GM19351 (cell line): Measurements from ENCODE around the gene MAMLD1.

Source experiments
- ATAC-seq: cut with Tn5 transposase; IDR thresholded peaks from one replicate; pipeline ENCODE4 v1.9.1; 2021; ENCODE audit warnings: mild to moderate bottlenecking, moderate library complexity; ENCODE audit not compliant: unreplicated experiment

The MAMLD1 gene

GRCh38 chrX:150456466-150456865 is 93.3 kb downstream of the MAMLD1 start:
- no peak for ATAC-seq

DNA sequence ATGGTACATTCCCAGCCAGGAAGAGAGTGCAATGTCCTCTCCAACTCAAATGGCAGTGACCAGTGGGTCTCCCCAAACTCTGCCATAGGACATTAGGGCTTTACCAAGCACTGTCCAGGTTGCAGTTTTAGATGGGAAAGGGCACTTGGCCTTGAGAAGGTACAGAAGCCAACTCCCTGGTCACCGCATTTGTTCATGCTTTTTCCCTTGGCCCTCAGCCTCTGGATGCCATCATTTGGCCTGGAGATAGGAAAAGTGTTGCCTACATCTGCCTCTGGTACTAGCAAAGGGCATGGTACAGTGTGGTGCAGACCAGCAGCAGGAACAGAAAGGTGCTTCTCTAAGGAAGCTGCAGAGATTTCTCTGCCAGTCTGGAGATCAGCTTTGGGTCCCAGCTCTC is 93.8 kb downstream of the MAMLD1 start:
- no peak for ATAC-seq

GRCh38 chrX:150459196-150459595 is 96.1 kb downstream of the MAMLD1 start:
- ATAC-seq: no peak

- ATAC-seq: no peak
Measured at GRCh38 chrX:150460063-150460462, 96.9 kb downstream of the MAMLD1 start.

GRCh38 chrX:150460781-150461180 is 97.7 kb downstream of the MAMLD1 start:
- ATAC-seq: no peak

- ATAC-seq: no peak
Measured at GRCh38 chrX:150463566-150463965, 100.4 kb downstream of the MAMLD1 start.

DNA sequence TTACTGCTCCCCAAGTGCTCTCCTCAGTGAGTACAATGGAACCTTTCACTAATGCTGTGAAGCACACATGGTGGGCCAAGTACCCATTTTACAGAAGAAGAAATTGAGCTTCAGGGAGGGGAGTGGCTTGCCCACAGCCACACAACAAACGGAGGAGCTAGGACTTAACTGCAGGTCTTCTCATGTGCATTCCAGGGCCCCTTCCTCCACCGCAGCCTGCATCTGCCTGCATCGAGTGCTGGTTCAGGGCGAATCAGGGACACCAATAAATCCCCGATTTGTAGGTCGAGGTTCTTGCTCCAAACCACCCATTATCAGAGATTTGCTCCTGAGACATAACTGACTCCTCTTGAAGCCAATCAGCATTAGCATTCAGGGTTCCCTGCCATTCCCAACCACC is 100.9 kb downstream of the MAMLD1 start:
- ATAC-seq: no peak

DNA sequence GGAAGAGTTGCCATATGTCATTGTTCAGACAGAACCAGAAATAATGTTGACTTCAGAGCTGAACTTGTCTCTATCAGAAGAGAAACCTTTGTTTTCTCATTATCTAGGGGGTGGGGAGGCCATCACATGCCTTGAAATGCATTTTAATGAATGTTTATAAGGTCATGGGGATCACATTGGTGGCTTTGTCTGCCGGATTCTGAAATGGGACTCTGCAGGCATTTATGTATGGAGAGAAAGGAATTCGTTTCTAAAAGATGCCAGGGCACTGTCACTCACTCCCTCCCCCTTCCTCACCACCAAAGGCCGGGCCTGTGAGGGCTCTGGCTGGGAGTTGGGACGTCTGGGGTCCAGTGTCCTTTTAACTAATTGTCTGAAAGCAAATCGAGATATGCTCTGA is 102.2 kb downstream of the MAMLD1 start:
- no peak for ATAC-seq

GRCh38 chrX:150465881-150466775 is 103.0 kb downstream of the MAMLD1 start:
- no peak for ATAC-seq

DNA sequence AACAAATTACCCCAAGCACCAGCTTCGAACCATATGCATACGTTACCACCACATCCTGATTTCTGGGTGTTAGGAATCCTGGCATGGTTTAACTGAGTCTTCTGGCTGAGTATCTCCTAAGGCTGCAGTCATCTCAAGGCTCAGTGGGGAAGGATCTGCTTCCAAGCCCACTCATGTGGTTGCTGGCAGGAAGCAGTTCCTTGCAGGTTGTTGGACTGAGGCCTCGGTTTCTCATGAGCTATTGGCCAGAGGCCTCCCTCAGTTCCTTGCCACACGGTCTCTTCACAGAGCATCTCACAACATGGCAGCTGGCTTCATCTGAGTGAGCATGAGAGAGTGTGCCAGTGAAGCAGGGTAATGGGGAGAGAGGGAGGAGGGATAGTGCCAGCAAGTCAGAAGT is 109.2 kb downstream of the MAMLD1 start:
- no peak for ATAC-seq

DNA sequence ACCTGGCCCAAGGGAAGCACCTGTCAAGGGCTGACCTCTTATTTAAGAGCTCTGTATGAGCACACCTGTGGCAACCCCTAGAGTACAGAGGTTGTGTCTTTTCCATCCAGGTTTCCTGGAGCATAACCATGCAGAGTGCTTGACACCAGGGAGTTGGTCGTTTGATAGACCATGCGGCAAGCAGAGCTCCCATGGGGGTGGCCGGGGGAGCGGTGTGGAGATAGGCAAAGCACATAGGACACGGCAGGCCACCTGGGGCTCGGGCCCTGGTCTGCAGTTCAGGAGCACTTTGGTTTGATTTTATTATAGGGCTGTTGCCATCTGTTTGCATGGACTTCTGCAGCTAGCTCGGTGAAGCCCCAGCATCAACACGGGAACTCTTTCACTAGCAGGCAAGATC is 110.3 kb downstream of the MAMLD1 start:
- ATAC-seq: no peak

DNA sequence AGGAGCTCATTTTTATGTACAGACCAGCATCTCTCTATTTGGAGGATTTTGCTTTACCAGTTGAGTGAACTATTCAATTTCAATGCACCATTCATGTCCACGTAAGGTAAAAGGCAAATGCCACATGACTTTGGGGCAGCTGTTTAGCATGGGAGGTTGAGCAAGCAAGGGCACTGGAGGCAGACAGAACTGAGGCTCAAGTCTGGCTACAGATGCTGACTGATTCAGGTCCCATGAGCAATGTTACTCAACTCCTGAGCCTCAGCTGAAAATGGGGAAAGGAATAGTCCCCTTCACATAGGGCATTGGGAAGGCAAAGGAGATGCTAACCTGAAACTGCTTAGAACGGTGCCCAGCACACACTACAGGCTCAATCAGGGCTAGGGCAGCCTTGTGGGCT is 112.3 kb downstream of the MAMLD1 start:
- no peak for ATAC-seq

DNA sequence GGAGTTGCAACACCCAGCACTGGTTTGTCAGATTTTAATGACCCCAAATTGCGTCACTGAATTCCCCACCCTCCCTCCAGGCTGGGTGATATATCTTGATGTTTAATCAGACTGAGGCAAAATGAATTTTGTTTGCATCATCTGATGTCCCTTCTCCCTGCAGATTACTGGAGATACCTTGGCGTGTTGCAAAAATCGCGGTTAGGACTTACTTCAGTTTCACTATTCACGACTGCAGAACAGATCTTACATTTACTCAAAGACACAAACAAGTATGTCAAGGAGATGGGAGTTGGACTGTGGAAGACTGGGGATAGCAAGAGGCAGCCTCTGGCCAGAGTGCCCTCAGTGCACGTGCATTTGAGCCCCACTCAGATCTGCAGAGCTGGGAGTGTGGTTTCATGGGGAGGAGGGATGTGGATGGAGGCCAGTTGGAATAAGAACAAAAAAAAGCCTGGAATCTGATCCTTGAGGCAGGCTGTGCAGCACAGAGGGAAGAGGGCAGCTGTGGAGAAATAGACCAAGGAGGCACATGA is 113.1 kb downstream of the MAMLD1 start:
- no peak for ATAC-seq

DNA sequence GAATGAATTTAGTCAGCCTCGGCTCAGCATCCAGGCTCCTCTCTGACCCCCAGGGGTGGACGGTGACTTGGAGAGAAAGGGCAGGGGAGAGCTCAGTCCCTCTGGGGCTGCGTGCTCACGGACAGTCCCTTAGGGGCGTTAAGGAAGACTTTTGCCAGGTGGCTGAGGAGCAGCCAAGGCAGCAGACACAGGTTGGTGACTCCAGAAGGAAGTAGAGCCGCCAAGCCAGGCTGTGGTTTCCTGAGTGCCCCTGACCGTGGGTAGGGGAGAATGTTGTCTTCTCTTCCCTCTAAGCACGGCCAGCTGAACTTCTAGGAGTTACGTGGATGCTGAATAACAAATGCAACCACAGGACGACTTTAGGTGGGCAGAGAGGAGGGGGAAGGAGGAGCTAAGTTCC is 114.3 kb downstream of the MAMLD1 start:
- no peak for ATAC-seq

DNA sequence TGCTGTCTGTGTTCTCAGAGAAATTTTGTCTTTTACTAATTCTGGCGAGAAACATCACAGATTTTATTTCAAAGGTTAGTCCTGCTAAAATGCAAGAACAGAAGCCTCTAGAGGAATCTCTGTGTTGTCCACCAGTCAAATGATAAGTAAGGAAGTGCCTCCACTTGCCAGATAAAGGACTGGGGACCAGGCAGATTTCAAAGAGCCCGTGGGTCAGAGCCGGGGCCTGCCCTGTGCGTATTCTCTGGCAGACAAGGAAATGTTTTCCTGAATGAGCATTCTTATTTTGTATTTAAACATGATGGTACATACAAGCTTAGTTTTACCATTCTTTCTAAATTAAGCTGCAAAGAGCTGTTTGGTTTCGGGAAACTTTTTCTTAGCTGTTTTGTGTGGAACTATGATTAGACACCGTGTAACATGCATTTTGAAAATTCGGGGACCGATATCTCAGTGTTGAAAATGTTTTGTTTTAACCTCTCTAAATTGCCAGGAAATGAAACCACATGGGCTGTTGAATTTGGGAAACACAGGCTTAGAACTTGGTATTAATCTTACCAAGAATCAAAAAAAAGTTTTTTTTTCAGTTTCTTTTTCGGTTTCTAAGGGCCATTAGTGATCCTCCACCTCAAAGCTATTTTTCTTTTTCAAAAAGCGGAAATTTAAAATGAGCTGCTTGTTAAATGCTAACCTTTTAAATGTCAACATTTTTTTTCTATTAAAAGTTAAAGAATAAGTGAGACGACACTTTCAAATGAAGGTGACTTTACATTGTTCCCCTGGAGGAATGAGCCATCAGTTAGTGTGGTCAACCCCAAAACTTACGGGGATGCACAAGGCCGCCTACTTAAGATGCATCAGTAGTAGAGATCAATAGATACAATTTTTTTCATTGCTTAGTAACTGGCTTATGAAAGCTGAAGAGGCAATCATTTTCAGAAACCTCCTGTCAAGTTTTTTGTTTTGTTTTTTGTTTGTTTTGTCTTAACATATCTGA is 115.7 kb downstream of the MAMLD1 start:
- peak; percentile 68 for ATAC-seq

GRCh38 chrX:150482537-150483206 is 119.6 kb downstream of the MAMLD1 start:
- ATAC-seq: peak; percentile 52

GRCh38 chrX:150483356-150483985 is 120.4 kb downstream of the MAMLD1 start:
- ATAC-seq: no peak

DNA sequence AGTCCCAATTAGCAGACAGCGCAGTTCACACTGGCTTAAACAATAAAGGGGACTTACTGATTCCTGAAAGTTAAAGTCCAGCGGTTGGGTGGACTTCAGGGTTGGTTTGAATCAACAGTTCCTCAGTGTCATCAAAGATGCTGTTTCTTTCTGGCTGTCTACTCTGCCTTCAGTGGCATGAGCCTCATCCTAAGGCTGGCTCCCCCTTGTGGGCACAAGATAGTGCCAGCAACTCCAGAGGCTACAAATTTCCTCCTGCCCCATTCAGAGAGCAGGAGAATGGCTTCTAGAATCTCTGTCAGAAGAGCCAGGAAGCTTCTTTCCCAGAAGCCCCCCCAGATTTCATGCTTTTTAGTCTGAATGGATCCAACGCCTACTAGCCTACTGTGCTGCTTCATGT is 122.9 kb downstream of the MAMLD1 start:
- ATAC-seq: peak; percentile 60

- no peak for ATAC-seq
Measured at GRCh38 chrX:150487369-150488094, 124.4 kb downstream of the MAMLD1 start.
